Smooth muscle cell of trachea (primary cell): ENCODE measurements around the gene EVC. TPM values are rescaled to one million over a fixed set of nuclear protein-coding genes. Genes with fewer than 3 reads are reported as not detected.

Source experiments
- total RNA-seq: library from RNA; depleted of rRNA; stranded (reverse); fragments of >200 nt; gene quantifications from 2 replicates; pipeline ENCODE4 v1.2.1, GENCODE V29; 2014

Gene EVC
- total RNA-seq = 48.4 and 100 TPM in 2 replicates

GRCh38 chr4:5710961-5711478 lies at the start of gene EVC:
EVC (plus strand) TSS chr4:5711201; CDS start chr4:5711381, 180 bp downstream.

GRCh38 chr4:5708449-5709206 lies 2.4 kb upstream of the EVC start, which contains the start of gene EVC2:
EVC2 (minus strand) TSS chr4:5708559; CDS start chr4:5708513, 46 bp downstream.

Other genes starting within 250 kb of the EVC start
- 12.7 and 16.0 TPM in 2 replicates for gene EVC2, start 2.6 kb upstream of the EVC start, total RNA-seq
- gene CRMP1, start 181.9 kb downstream of the EVC start, total RNA-seq = 0.50 TPM in 1 of 2 replicates, not detected in the other